HG03378 (cell line): Measurements from ENCODE around the gene TOP3B.

Experiments
- ATAC-seq: cut with Tn5 transposase; IDR thresholded peaks from one replicate; pipeline ENCODE4 v1.9.1; 2021; ENCODE audit warnings: mild to moderate bottlenecking, moderate library complexity; ENCODE audit not compliant: unreplicated experiment

Gene TOP3B

DNA sequence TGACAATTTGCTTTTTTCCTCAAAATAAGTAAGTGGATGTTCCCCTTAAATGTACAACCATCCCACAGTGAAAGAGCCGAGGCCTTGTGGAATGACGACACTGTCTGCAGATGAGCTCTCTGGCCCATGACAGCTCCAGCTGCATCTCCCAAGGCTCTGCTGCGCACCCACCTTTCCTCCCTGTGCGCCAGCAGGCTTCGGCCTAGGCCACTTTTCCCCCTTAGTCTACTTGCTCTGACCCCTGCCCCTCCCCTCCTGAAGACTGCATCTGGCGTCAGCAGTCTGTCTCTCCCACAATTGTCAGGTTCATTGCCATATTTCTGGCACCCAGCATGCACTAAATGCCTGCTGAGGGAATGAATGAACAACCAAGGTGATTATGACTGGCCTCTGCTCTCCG, 2.0 kb downstream of the TOP3B start:
- ATAC-seq = no peak

- ATAC-seq = no peak
These were observed 3.8 kb downstream of the TOP3B start for GRCh38 chr22:21978564-21979386.

DNA sequence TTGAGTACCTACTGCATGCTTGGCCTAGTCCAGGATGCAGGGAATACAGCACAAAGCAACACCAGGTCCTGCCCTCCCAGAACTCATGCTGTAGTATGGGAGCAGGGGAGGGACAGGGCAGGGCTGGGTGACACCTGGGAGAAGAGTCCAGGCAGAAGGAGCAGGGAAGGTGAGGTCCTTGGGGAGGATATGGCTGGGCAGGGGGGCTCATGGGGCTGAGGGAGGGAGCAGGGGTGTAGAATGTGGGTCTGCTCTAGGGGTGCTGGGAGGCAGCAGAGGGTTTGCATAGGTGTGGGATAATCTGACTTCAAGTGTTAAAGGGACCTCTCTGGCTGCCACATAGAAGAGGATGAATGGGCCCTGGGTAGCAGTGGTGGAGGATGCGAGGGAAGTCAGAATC, 4.8 kb downstream of the TOP3B start:
- ATAC-seq = no peak

GRCh38 chr22:21975854-21976345, 6.7 kb downstream of the TOP3B start:
- no peak for ATAC-seq

DNA sequence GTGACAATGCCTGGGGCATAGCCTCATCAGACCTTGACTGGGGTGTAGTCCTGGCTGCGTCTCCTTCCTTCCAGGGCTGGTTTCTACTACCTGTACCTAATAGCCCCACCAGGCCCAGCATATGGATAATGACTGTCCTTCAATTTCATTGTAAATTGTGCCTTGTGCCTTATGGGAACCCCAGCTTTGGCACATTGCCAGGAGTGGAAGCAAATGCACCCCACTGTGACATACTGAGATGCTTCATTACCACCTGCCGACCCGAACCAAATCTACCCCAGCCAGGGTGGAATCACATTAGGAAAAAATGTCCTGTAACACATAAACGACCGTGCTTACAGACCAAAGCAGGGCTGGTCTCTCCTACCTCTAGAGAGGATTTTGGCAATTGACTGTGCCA, 7.3 kb downstream of the TOP3B start:
- no peak for ATAC-seq

DNA sequence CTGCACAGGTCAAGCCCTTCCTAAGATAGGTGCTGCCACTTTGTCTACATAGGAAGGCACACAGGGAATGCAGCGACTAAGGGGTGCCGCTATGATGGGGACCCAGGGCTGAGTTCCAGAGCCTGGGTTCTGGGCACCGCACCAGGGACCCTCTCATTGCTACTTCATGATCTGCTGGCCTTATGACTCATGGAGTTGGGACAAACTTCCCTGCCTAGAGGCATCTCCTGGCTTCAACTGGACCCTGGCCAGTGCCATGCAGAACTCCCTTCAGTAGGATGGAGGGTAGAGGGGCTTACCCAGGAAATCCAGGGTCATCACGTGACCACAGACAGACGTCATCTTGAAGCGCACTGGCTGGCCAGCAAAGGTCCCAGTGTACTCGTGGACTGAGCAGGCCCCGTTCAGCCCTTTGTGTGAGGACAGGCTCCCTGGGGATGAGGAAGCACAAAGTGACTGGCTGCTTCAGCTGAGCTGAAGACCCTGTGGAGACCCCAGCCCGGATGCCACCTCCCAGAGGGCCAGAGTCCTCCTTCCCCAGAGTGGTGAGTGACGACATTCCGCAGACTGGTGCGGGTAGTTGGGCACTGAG, 8.4 kb downstream of the TOP3B start:
- no peak for ATAC-seq

- no peak for ATAC-seq
These were observed 9.8 kb downstream of the TOP3B start for GRCh38 chr22:21972806-21973205.

DNA sequence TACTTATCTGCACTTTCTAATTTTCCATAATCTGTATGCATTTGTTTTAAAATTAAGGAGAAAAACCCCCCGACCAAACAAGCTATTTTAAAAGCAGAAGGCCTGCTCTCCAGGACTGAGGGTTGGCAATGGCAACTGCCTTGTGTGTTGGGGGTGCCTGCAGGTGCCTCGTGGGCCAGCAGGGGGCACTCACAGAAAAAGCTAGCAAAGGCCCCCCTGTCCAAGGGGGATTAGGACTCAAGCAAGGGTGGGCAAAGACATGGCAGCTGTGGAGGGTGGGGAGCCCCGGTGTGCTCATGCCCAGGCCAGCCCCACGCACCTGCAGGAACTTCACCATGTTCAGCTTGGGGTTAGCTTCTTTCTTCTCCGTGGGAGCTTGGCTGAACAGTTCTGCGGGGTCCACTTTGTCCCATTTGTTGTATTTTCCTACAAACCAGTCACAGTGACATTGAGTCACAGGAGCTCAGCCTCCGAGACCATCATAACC, 10.3 kb downstream of the TOP3B start:
- ATAC-seq = no peak

- ATAC-seq = no peak
These were observed 10.7 kb downstream of the TOP3B start for GRCh38 chr22:21971858-21972275.

- ATAC-seq = no peak
These were observed 11.6 kb downstream of the TOP3B start for GRCh38 chr22:21970800-21971617.

DNA sequence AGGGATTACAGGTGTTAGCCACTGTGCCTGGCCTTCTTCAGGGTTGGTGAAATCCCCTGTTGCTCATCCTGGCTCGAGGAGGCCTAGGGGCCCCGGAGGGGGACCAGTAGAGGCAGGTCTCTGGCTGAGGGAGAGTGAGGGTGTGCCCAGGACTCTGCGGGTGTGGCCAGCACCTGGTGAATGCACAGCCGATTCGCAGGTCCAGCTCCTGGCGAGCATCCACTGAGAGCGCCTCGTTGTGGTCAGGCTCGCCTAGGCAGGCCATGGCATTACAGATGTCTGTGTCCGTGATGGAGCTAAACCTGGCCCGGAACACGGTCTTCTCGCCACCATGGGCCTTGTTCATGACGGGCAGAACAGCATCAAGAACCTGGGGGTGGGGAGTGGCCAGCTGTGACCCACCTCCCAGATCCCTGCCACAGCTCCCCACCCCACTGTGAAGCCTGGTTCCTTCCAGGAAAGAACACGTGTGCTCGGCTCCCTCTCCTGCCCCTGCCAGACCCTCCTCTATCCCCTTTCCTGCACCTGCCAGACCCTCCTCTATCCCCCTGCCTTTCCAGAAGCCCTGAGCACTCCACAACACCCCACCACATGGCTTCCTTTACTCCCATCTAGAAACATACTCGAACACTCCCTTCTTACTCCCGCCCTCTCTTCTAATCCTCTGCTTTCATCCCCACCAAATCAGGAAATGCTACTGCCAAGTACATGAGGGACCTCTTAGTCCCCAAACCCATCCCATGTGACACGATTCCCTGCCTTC, 12.4 kb downstream of the TOP3B start:
- no peak for ATAC-seq

DNA sequence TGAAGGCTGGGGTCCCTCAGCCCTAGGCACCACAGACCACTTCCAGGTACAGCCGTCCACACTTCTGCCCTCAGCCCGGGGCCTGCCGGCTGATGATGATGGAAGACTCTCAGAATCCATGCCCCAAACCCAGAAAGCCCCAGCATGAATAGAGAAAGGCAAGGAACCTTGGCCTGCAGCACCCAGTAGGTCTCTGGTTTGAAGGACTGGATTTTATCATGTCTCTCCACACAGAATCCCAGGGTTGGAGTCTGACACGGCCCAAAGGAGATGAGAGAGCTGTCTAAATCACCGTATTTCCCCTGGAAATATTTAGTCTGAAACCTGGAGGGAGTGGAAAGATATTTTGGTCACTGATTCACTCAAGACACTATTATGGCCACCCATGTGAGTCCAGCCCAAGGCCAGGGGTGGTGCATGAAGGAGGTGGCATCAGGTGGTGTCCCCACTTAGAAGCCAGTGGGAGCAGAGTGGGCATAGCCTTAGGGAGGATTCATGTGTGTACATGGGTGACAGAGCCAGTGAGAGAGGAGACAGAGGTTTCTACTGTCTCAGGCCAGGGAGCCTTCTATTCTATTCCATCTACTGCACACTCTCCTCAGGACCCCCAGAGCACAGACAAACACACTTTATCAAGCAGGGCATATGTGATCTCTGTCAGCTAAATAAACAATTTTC, 14.0 kb downstream of the TOP3B start:
- ATAC-seq = no peak

DNA sequence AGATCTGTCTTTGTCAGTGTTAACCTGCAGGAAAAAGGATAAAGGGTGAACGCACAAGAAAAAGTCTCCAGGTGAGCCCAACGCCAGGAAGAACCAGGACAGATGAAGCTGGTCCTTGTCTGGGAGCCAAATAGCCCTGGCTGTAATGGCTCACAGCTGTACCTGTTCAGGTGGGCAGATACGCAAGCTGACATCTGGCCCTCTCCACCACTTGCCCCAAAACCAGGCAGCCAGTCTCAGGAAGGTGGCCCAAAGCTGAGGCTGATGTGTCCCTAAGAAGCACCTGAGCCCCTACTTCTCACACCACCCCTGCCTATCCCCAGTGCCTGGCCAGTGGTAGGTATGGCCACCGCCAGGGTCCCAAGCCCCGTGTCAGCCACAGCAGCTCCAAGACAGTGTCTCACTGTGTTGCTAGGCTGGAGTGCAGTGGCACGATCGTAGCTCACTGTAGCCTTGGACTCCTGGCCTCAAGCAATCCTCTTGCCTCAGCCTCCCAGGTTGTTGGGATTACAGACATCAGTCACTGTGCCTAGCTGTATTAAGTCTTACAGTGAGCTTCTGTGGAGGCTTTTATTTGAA, 14.8 kb downstream of the TOP3B start:
- ATAC-seq = no peak

GRCh38 chr22:21966643-21967516, 15.7 kb downstream of the TOP3B start:
- ATAC-seq = no peak

GRCh38 chr22:21965762-21966288, 16.8 kb downstream of the TOP3B start:
- ATAC-seq = no peak

GRCh38 chr22:21964918-21965484, 17.6 kb downstream of the TOP3B start:
- no peak for ATAC-seq

DNA sequence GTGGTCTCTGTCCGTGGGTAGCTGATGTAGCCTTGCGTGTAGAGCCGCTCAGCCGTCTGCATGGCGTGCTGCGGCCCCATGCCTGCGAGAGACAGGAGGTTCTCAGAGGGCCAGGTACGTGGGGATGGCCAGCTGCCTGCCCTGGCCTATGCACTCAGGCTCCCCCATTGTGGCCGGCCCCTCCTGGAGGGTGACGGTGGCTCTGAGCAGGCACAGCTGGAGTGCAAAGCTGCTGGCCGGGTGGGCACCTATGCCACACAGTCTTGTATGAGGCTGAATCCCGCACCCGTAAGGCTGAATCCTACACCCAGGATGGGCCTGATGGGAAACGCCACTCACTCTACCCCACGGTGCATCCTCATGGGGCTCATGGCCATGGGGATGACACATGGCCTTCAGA, 18.4 kb downstream of the TOP3B start:
- ATAC-seq = no peak

GRCh38 chr22:21963790-21964211, 18.8 kb downstream of the TOP3B start:
- ATAC-seq = no peak
